Pulmonary artery endothelial cell (primary cell): Measurements from ENCODE around the gene TCERG1L. TPM values are rescaled to one million over a fixed set of nuclear protein-coding genes. Genes with fewer than 3 reads are reported as not detected.

Source experiments
- DNase-seq: peaks from one replicate; pipeline ENCODE4 v3.0.0-alpha.2; 2011; ENCODE audit warnings: low read depth, low spot score
- total RNA-seq: library from RNA; depleted of rRNA; stranded (reverse); fragments of >200 nt; gene quantifications from 2 replicates; pipeline ENCODE4 v1.2.3, GENCODE V29; 2014

Gene TCERG1L
- total RNA-seq, 1 donor from 2014 or later: not detected

- no peak for DNase-seq
Measured at GRCh38 chr10:131207584-131208532, 103.7 kb downstream of the TCERG1L start.

- no peak for DNase-seq
Measured at GRCh38 chr10:131207176-131207575, 104.3 kb downstream of the TCERG1L start.

- DNase-seq: no peak
Measured at GRCh38 chr10:131206111-131206995, 105.2 kb downstream of the TCERG1L start.

GRCh38 chr10:131205556-131205955, 106.0 kb downstream of the TCERG1L start:
- no peak for DNase-seq

GRCh38 chr10:131204406-131205152, 106.9 kb downstream of the TCERG1L start:
- DNase-seq: no peak

GRCh38 chr10:131203456-131204357, 107.8 kb downstream of the TCERG1L start:
- DNase-seq: no peak

GRCh38 chr10:131202990-131203389, 108.5 kb downstream of the TCERG1L start:
- DNase-seq: no peak

GRCh38 chr10:131201741-131202515, 109.6 kb downstream of the TCERG1L start:
- DNase-seq: no peak

GRCh38 chr10:131200856-131201470, 110.6 kb downstream of the TCERG1L start:
- DNase-seq: no peak

- no peak for DNase-seq
Measured at GRCh38 chr10:131199646-131200045, 111.9 kb downstream of the TCERG1L start.

GRCh38 chr10:131198843-131199242, 112.7 kb downstream of the TCERG1L start:
- DNase-seq: no peak

- DNase-seq: no peak
Measured at GRCh38 chr10:131198401-131198800, 113.1 kb downstream of the TCERG1L start.

- no peak for DNase-seq
Measured at GRCh38 chr10:131196176-131196885, 115.2 kb downstream of the TCERG1L start.

GRCh38 chr10:131195558-131196159, 115.9 kb downstream of the TCERG1L start:
- no peak for DNase-seq

- no peak for DNase-seq
Measured at GRCh38 chr10:131195116-131195515, 116.4 kb downstream of the TCERG1L start.

- no peak for DNase-seq
Measured at GRCh38 chr10:131193923-131194322, 117.6 kb downstream of the TCERG1L start.

GRCh38 chr10:131188494-131188893, 123.0 kb downstream of the TCERG1L start:
- no peak for DNase-seq

- DNase-seq: no peak
Measured at GRCh38 chr10:131187926-131188325, 123.6 kb downstream of the TCERG1L start.
